Right atrium auricular region (tissue), 2 donors: ENCODE results near the gene PCDHGC4. TPM values are rescaled to one million over a fixed set of nuclear protein-coding genes. Genes with fewer than 3 reads are reported as not detected.

ENCODE experiments used
- DNase-seq: peaks from one replicate; pipeline ENCODE4 v3.0.0-alpha.2; 2019; ENCODE audit warnings: low spot score
- H3K27ac ChIP-seq, 2 donors: fragments of 200-600 bp; sonication (generic); 1 replicate in 1 of 2; 2 replicates in 1 of 2; pipeline ENCODE4 v1.5.1; 2016 to 2019
- H3K27me3 ChIP-seq, 2 donors: fragments of 200-600 bp; sonication (generic); one replicate each; pipeline versions ENCODE4 v1.5.1 to v1.6.0; 2017 to 2019
- H3K36me3 ChIP-seq: fragments of 200-600 bp; sonication (generic); one replicate; pipeline ENCODE4 v1.5.1; 2016
- H3K4me1 ChIP-seq, 2 donors: fragments of 200-600 bp; sonication (generic); one replicate each; pipeline versions ENCODE4 v1.5.1 to v1.6.0; 2017 to 2019
- H3K4me3 ChIP-seq, 2 donors: fragments of 200-600 bp; sonication (generic); 1 replicate in 1 of 2; 2 replicates in 1 of 2; pipeline ENCODE4 v1.5.1; 2017 to 2019; ENCODE audit warnings: mild to moderate bottlenecking in 1 of 2, moderate library complexity in 1 of 2
- H3K9me3 ChIP-seq, 2 donors: fragments of 200-600 bp; sonication (generic); one replicate each; pipeline ENCODE4 v1.5.1; 2019
- total RNA-seq, 2 donors: library from RNA; depleted of rRNA; stranded (reverse); fragments of >200 nt; gene quantifications; one replicate each; pipeline ENCODE4 v1.1.0, GENCODE V29; 2016
- TF ChIP-seq, protein P1 (sequence below), 2 donors: fragments of 200-600 bp; sonication (generic); IDR thresholded peaks; one replicate each; pipeline ENCODE4 v1.5.1; 2019; ENCODE audit warnings: antibody characterized with exemption in 2 of 2

Gene PCDHGC4
- total RNA-seq, 2 donors from 2014 or later, result 1.5 to 1.7 TPM

DNA sequence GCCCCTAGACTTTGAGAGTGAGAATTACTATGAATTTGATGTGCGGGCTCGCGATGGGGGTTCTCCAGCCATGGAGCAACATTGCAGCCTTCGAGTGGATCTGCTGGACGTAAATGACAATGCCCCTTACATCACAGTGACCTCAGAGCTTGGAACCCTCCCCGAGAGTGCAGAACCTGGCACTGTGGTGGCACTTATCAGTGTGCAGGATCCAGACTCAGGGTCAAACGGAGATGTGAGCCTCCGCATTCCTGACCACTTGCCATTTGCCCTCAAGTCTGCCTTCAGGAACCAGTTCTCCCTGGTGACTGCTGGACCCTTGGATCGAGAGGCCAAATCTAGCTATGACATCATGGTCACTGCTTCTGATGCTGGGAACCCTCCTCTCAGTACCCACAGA lies 1.3 kb downstream of the PCDHGC4 start:
- Histone ChIP-seq H3K4me3 (no peak overlapping the region), H3K9me3 (no peaks in the 10 kb centered on the region), H3K4me1 (peaks cover 0 to 29% of the 10 kb centered on the region in 2 donors), H3K36me3 (peaks cover 12% of the 10 kb centered on the region), H3K27ac (no peak overlapping the region), H3K27me3 (no peaks in the 10 kb centered on the region)
- DNase-seq, result peak; percentile 46
- TF ChIP-seq, protein P1, sequence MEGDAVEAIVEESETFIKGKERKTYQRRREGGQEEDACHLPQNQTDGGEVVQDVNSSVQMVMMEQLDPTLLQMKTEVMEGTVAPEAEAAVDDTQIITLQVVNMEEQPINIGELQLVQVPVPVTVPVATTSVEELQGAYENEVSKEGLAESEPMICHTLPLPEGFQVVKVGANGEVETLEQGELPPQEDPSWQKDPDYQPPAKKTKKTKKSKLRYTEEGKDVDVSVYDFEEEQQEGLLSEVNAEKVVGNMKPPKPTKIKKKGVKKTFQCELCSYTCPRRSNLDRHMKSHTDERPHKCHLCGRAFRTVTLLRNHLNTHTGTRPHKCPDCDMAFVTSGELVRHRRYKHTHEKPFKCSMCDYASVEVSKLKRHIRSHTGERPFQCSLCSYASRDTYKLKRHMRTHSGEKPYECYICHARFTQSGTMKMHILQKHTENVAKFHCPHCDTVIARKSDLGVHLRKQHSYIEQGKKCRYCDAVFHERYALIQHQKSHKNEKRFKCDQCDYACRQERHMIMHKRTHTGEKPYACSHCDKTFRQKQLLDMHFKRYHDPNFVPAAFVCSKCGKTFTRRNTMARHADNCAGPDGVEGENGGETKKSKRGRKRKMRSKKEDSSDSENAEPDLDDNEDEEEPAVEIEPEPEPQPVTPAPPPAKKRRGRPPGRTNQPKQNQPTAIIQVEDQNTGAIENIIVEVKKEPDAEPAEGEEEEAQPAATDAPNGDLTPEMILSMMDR (IDR thresholded peaks at IDR 0.05), result no peak

DNA sequence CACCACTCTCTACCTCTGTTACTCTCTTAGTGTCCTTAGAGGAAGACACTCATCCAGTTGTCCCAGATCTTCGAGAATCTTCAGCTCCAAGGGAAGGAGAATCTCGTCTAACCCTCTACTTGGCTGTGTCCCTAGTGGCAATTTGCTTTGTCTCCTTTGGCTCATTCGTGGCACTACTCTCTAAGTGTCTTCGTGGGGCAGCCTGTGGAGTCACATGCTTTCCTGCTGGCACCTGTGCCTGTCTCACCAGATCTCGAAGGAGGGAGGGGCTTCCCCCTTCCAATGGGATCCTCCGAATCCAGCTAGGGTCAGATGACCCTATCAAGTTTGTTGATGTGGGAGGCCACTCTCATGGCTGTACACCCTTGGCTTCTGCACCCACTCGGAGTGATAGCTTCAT lies 2.3 kb downstream of the PCDHGC4 start:
- no peaks in the 10 kb centered on the region for H3K27me3 ChIP-seq
- TF ChIP-seq, protein P1 (IDR thresholded peaks at IDR 0.05), result no peak
- no peak overlapping the region for H3K4me3 ChIP-seq
- no peaks in the 10 kb centered on the region for H3K9me3 ChIP-seq
- peak; percentile 40 for DNase-seq
- H3K36me3 ChIP-seq, result peaks cover 12% of the 10 kb centered on the region
- H3K27ac ChIP-seq, result no peak overlapping the region
- H3K4me1 ChIP-seq, result peaks cover 0 to 38% of the 10 kb centered on the region in 2 donors

DNA sequence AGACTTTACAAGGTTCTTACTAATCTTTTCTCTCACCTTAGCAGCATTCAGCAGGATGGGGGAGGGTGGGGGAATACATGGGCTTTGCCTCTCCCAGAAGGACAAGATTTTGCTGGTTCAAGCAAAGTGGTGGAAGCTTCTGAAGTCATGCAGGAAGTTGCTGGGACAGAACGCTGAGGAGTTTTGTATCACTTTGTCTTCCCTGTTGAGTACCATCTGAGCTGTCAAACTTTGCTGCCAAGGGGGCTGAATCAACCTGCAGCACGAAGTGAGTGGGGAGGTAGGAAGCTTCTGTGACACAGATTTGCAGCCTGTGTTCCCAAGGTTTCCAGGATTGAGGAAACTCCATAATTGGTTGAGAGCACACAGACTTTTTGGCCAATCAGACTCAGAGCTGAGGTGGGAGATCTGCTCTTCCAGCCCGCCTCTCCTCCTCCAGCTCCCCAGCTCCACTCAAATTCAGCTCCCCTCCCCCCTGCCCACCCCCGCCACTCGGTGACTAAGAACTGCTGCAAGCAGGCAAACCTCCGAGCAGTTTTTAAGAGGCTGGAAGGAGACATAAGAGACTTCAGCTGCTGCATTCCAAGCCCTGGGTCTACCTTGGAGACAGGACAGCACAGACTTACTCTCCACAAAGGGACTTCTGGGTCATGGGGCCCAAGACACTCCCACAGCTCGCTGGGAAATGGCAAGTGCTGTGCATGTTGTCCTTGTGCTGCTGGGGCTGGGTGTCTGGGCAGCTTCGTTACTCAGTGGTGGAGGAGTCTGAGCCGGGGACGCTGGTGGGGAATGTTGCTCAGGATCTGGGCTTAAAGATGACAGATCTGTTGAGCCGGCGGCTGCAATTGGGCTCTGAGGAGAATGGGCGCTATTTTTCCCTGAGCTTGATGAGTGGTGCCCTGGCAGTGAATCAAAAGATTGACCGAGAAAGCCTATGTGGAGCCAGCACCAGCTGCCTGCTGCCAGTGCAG lies 4.0 kb downstream of the PCDHGC4 start, which contains the start of gene PCDHGC5:
TSS of gene PCDHGC5 (plus strand) at position 491 of the 971 bp plus-strand sequence. CDS start at position 651, 160 bp downstream.
- no peak within 1 kb of the TSS for H3K4me3 ChIP-seq
- H3K36me3 ChIP-seq, result peaks cover 12% of the 10 kb centered on the region
- peak; percentile 57 for DNase-seq
- no peaks in the 10 kb centered on the region for H3K9me3 ChIP-seq
- no peaks in the 10 kb centered on the region for H3K27me3 ChIP-seq
- TF ChIP-seq, protein P1 (IDR thresholded peaks at IDR 0.05), result no peak
- peak within 1 kb of the TSS in 1 of 2 donors; percentile 22 for H3K27ac ChIP-seq
- H3K4me1 ChIP-seq, result peaks cover 0 to 52% of the 10 kb centered on the region in 2 donors

DNA sequence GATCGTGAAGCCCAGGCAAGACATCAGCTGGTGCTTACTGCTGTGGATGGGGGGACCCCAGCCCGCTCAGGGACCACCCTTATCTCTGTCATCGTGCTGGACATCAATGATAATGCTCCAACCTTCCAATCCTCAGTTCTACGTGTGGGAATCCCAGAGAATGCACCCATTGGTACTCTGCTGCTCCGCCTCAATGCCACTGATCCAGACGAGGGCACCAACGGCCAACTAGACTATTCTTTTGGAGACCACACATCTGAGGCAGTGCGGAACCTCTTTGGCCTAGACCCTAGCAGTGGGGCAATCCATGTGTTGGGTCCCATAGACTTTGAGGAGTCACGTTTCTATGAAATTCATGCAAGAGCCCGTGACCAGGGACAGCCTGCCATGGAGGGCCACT lies 5.0 kb downstream of the PCDHGC4 start:
- Histone ChIP-seq H3K27me3 (no peaks in the 10 kb centered on the region), H3K4me1 (peaks cover 0 to 45% of the 10 kb centered on the region in 2 donors)

DNA sequence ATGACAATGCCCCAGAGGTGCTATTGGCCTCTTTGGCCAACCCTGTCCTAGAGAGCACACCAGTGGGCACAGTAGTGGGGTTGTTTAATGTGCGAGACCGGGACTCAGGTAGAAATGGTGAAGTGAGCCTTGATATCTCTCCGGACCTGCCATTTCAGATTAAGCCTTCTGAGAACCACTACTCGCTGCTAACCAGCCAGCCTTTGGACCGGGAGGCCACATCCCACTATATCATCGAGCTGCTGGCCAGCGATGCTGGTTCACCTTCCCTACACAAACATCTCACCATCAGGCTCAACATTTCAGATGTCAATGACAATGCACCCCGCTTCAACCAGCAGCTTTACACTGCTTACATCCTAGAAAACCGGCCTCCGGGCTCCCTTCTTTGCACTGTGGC lies 5.4 kb downstream of the PCDHGC4 start:
- Histone ChIP-seq H3K36me3 (peaks cover 19% of the 10 kb centered on the region), H3K4me1 (peaks cover 0 to 41% of the 10 kb centered on the region in 2 donors), H3K27me3 (no peaks in the 10 kb centered on the region), H3K27ac (no peak overlapping the region), H3K4me3 (no peak overlapping the region), H3K9me3 (no peaks in the 10 kb centered on the region)
- TF ChIP-seq, protein P1 (IDR thresholded peaks at IDR 0.05), result no peak
- no peak for DNase-seq

More for the DNA sequence above, 5.0 kb downstream of the PCDHGC4 start:
- H3K36me3 ChIP-seq, result peaks cover 15% of the 10 kb centered on the region
- H3K4me3 ChIP-seq, result no peak overlapping the region
- H3K27ac ChIP-seq, result no peak overlapping the region
- H3K9me3 ChIP-seq, result no peaks in the 10 kb centered on the region
- TF ChIP-seq, protein P1 (IDR thresholded peaks at IDR 0.05), result no peak
- no peak for DNase-seq
